DOHH2 (cell line): ENCODE measurements around the gene PLA2G2E.

Experiments used
- H3F3A ChIP-seq: fragments of 200-600 bp; sonication (generic), shearing (Covaris generic); 2 replicates; pipeline ENCODE4 v1.6.0; 2016; ENCODE audit warnings: antibody characterized with exemption, mild to moderate bottlenecking; ENCODE audit not compliant: control insufficient read depth, insufficient read depth
- H3K27ac ChIP-seq: fragments of 200-600 bp; sonication (generic); 2 replicates; pipeline ENCODE4 v1.5.1; 2014; ENCODE audit warnings: low read depth, mild to moderate bottlenecking, low read length, moderate library complexity
- H3K27me3 ChIP-seq: fragments of 200-600 bp; sonication (generic); 2 replicates; pipeline ENCODE4 v1.6.1; 2014; ENCODE audit warnings: mild to moderate bottlenecking, low read length, mixed read lengths; ENCODE audit not compliant: control insufficient read depth
- H3K36me3 ChIP-seq: fragments of 200-600 bp; sonication (generic); 2 replicates; pipeline ENCODE4 v1.6.1; 2014; ENCODE audit warnings: mild to moderate bottlenecking, low read length, moderate library complexity, mixed read lengths; ENCODE audit not compliant: control insufficient read depth
- H3K4me1 ChIP-seq: fragments of 200-600 bp; sonication (generic); 2 replicates; pipeline ENCODE4 v1.6.1; 2014; ENCODE audit warnings: mild to moderate bottlenecking, low read length, mixed read lengths; ENCODE audit not compliant: control insufficient read depth
- H3K4me2 ChIP-seq: fragments of 200-600 bp; sonication (generic); 2 replicates; pipeline ENCODE4 v1.6.0; 2014; ENCODE audit warnings: mild to moderate bottlenecking, low read length, moderate library complexity
- H3K4me3 ChIP-seq: fragments of 200-600 bp; sonication (generic); 2 replicates; pipeline ENCODE4 v1.5.1; 2014; ENCODE audit warnings: mild to moderate bottlenecking, low read length, mixed read lengths
- H3K79me2 ChIP-seq: fragments of 200-600 bp; sonication (generic); 2 replicates; pipeline ENCODE4 v1.6.1; 2014; ENCODE audit warnings: mild to moderate bottlenecking, low read length, mixed read lengths; ENCODE audit not compliant: control insufficient read depth
- H3K9me2 ChIP-seq: fragments of 200-600 bp; sonication (generic); replicated peaks from 2 replicates; pipeline ENCODE4 v1.6.1; 2014; ENCODE audit warnings: mild to moderate bottlenecking, low read length, mixed read lengths; ENCODE audit not compliant: control insufficient read depth
- H3K9me3 ChIP-seq: fragments of 200-600 bp; sonication (generic); 2 replicates; pipeline ENCODE4 v1.6.1; 2014; ENCODE audit warnings: antibody characterized with exemption, low read length, mixed read lengths; ENCODE audit not compliant: control insufficient read depth, insufficient read depth
- H4K20me1 ChIP-seq: fragments of 200-600 bp; sonication (generic); 2 replicates; pipeline ENCODE4 v1.6.0; 2014; ENCODE audit warnings: low read depth, mild to moderate bottlenecking, antibody characterized with exemption, low read length, moderate library complexity; ENCODE audit not compliant: control insufficient read depth, insufficient read depth
- CTCF ChIP-seq: fragments of 200-600 bp; sonication (generic); IDR thresholded peaks from one replicate; pipeline ENCODE4 v1.5.1; 2014; ENCODE audit warnings: antibody characterized with exemption, mild to moderate bottlenecking, low read depth, low read length; ENCODE audit not compliant: poor library complexity, severe bottlenecking
- EZH2phosphoT487 ChIP-seq: fragments of 200-600 bp; sonication (generic); IDR thresholded peaks from 2 replicates; pipeline ENCODE4 v1.6.1; 2017; ENCODE audit warnings: borderline replicate concordance, mild to moderate bottlenecking, antibody characterized with exemption, low read length, moderate library complexity, mixed read lengths

PLA2G2E gene

DNA sequence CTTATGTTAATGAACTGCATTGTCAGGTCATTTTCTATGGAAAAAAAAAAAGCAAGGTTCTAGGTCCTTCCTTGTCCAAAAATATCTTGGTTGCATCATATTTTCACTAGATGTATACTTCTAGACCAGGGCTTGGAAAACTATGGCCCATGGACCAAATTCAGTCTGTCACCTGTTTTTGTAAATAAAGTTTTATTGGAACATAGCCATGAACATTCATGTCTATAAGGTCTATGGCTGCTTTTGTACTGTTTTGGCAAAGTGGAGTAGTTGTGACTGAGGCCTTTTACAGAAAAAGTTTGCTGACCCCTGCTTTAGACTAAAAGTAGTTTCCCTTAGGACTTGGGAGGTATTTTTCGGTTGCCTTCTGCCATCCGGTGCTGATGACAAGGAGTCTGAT is 19.2 kb upstream of the PLA2G2E start:
- Histone ChIP-seq H3K4me3 (no peak overlapping the region), H3K9me2 (no peaks in the 10 kb centered on the region), H3K27me3 (0 out of 2 replicates have a peak, but pooled peaks cover 3% of the 10 kb centered on the region), H3K4me2 (no peak overlapping the region), H3F3A (no peaks in the 10 kb centered on the region), H4K20me1 (no peaks in the 10 kb centered on the region), H3K27ac (no peak overlapping the region), H3K9me3 (no peaks in the 10 kb centered on the region), H3K4me1 (no peaks in the 10 kb centered on the region), H3K36me3 (no peaks in the 10 kb centered on the region), H3K79me2 (no peaks in the 10 kb centered on the region)
- TF ChIP-seq CTCF (no peak), EZH2phosphoT487 (no peak)

DNA sequence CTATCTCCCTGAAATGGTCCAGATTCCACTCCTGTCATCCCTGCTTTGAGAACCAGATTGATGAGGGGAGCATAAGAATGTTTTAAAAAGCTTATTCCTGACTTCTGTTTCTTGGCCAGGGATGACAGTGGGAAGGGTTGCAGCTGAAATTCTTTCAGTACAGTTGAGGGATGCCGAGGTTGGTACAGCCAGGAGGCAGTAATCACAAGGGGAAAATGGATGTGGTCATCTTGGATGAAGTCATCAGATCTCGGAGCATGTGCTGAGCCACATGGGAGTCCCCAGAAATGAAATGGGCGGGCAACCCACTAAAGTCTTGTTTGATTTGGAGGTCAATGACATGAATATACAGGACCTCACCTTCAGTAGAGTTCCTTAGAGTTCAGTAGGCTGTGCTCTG is 18.7 kb upstream of the PLA2G2E start:
- Histone ChIP-seq H3K36me3 (no peaks in the 10 kb centered on the region), H3F3A (no peaks in the 10 kb centered on the region), H4K20me1 (no peaks in the 10 kb centered on the region), H3K4me3 (no peak overlapping the region), H3K4me2 (no peak overlapping the region), H3K79me2 (no peaks in the 10 kb centered on the region), H3K4me1 (no peaks in the 10 kb centered on the region), H3K27ac (no peak overlapping the region), H3K9me3 (no peaks in the 10 kb centered on the region), H3K9me2 (no peaks in the 10 kb centered on the region), H3K27me3 (0 out of 2 replicates have a peak, but pooled peaks cover 3% of the 10 kb centered on the region)
- TF ChIP-seq CTCF (no peak), EZH2phosphoT487 (no peak)

DNA sequence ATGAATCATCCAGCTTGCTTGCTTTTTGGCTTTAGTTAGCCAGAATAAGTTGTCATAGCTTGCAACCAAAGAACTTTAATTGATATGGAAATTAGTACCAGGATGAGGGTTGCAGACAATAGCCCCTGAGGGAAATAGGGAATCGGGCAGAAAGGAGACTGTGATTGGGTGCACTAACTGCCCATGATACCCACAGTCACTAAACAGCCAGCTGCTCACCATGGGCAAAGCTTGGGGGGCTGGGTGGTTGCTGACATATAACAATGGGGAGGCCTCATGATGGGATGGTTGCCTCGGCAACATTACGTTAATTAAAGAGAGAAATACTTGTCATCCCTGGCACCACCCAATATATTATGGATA is 17.8 kb upstream of the PLA2G2E start:
- Histone ChIP-seq H3K79me2 (no peaks in the 10 kb centered on the region), H3K4me2 (no peak overlapping the region), H4K20me1 (no peaks in the 10 kb centered on the region), H3K27me3 (0 out of 2 replicates have a peak, but pooled peaks cover 3% of the 10 kb centered on the region), H3K9me3 (no peaks in the 10 kb centered on the region), H3K9me2 (no peaks in the 10 kb centered on the region), H3F3A (no peaks in the 10 kb centered on the region), H3K36me3 (no peaks in the 10 kb centered on the region), H3K27ac (no peak overlapping the region), H3K4me3 (no peak overlapping the region), H3K4me1 (no peaks in the 10 kb centered on the region)
- TF ChIP-seq EZH2phosphoT487: no peak
- TF ChIP-seq CTCF: no peak
